HCT116 (cell line): ENCODE measurements around the gene TNNT2. TPM values are rescaled to one million over a fixed set of nuclear protein-coding genes. Genes with fewer than 3 reads are reported as not detected.

ENCODE experiments used
- ATAC-seq: fragments of 200-7000 bp; cut with Tn5 transposase; 2 replicates; pipeline ENCODE4 v1.9.1; 2020; ENCODE audit warnings: mild to moderate bottlenecking, moderate library complexity
- BruUV-seq: library from RNA; stranded (reverse); fragments of 400-500 nt; replicated peaks from 2 replicates; lab custom pipeline; 2021; lab: Mats Ljungman, UMichigan
- CTCF ChIA-PET: fragments of 300-600 bp; sonication (Branson Sonifier 250); formaldehyde crosslinking; loops from one replicate; lab custom pipeline; 2021; ENCODE audit warnings: antibody characterized with exemption; lab: Charles Lee
- POLR2A ChIA-PET: fragments of 300-600, 350-600 bp; sonication (Branson Sonifier 250); formaldehyde crosslinking; loops from one replicate; lab custom pipeline; 2021; ENCODE audit warnings: antibody characterized with exemption; lab: Charles Lee
- RAD21 ChIA-PET, 2 experiments: fragments of 300-600 bp; sonication (Branson Sonifier 250); formaldehyde crosslinking; loops; one replicate each; lab custom pipeline; 2023; ENCODE audit warnings: low total read pairs in 2 of 2; ENCODE audit not compliant: uncharacterized antibody in 2 of 2, unreplicated experiment in 2 of 2, low non-redundant PET in 1 of 2; lab: Charles Lee
- DNase-seq: peaks from one replicate; pipeline ENCODE4 v3.0.0-alpha.2; 2010; ENCODE audit warnings: low read depth, low spot score
- H2AFZ ChIP-seq: fragments of 200-600 bp; shearing (Covaris generic), sonication (generic); 2 replicates; pipeline ENCODE4 v1.6.1; 2017; ENCODE audit warnings: low read depth, mixed run types, mixed read lengths, antibody characterized with exemption, low read length; ENCODE audit not compliant: poor library complexity, severe bottlenecking
- H3K27ac ChIP-seq: 2 replicates; pipeline ENCODE4 v1.5.1; 2012; ENCODE audit warnings: low read depth, low read length
- H3K27me3 ChIP-seq: fragments of 200-600 bp; sonication (generic); 2 replicates; pipeline ENCODE4 v1.6.1; 2016; ENCODE audit warnings: mixed run types, low read length, mixed read lengths; ENCODE audit not compliant: insufficient read depth
- H3K36me3 ChIP-seq, 2 experiments: fragments of 200-500 bp in 1 of 2; fragments of 200-600 bp in 1 of 2; sonication (Bioruptor generic) in 1 of 2; sonication (generic) in 1 of 2; 2 replicates each; pipeline versions ENCODE4 v1.5.1 to v1.6.1; 2014 to 2016; ENCODE audit warnings: low read length in 2 of 2, inconsistent platforms in 1 of 2, mixed read lengths in 1 of 2, mixed run types in 1 of 2; ENCODE audit not compliant: insufficient read depth in 2 of 2, control insufficient read depth in 1 of 2
- H3K4me1 ChIP-seq, 2 experiments: fragments of 200-600 bp in 1 of 2; sonication (generic) in 1 of 2; 2 replicates each; pipeline versions ENCODE4 v1.5.1 to v1.6.1; 2012 to 2017; ENCODE audit warnings: low read length in 2 of 2, inconsistent platforms in 1 of 2, mild to moderate bottlenecking in 1 of 2, mixed read lengths in 1 of 2, mixed run types in 1 of 2, moderate library complexity in 1 of 2; ENCODE audit not compliant: insufficient read depth in 2 of 2, control insufficient read depth in 1 of 2
- H3K4me2 ChIP-seq: fragments of 200-600 bp; sonication (generic); 2 replicates; pipeline ENCODE4 v1.6.1; 2017; ENCODE audit warnings: mixed run types, low read length, mixed read lengths
- H3K4me3 ChIP-seq, 2 experiments: fragments of 200-600 bp in 1 of 2; sonication (generic) in 1 of 2; replicated peaks in 1 of 2; 2 replicates each; pipeline ENCODE4 v1.5.1; 2011 to 2016; ENCODE audit warnings: low read length in 2 of 2, control low read depth in 1 of 2, low read depth in 1 of 2, mild to moderate bottlenecking in 1 of 2, mixed read lengths in 1 of 2, mixed run types in 1 of 2
- H3K79me2 ChIP-seq: fragments of 200-600 bp; sonication (generic); 2 replicates; pipeline ENCODE4 v1.6.1; 2017; ENCODE audit warnings: mild to moderate bottlenecking, mixed run types, low read length, moderate library complexity, mixed read lengths; ENCODE audit not compliant: insufficient read depth
- H3K9ac ChIP-seq: fragments of 200-600 bp; sonication (generic); 2 replicates; pipeline ENCODE4 v1.6.1; 2016; ENCODE audit warnings: low read length, mixed read lengths
- H3K9me2 ChIP-seq: fragments of 200-600 bp; sonication (generic), shearing (Covaris generic); 2 replicates; pipeline ENCODE4 v1.6.1; 2017; ENCODE audit warnings: mixed run types, mild to moderate bottlenecking, moderate library complexity; ENCODE audit not compliant: insufficient read depth
- H3K9me3 ChIP-seq, 2 experiments: fragments of 200-500 bp in 1 of 2; fragments of 200-600 bp in 1 of 2; sonication (Bioruptor generic) in 1 of 2; sonication (generic) in 1 of 2; 2 replicates each; pipeline ENCODE4 v1.6.1; 2014 to 2017; ENCODE audit warnings: low read length in 2 of 2, mixed read lengths in 2 of 2, inconsistent platforms in 1 of 2, low read depth in 1 of 2, mild to moderate bottlenecking in 1 of 2, mixed run types in 1 of 2, moderate library complexity in 1 of 2; ENCODE audit not compliant: control insufficient read depth in 1 of 2, insufficient read depth in 1 of 2
- H4K20me1 ChIP-seq: fragments of 200-600 bp; sonication (generic), shearing (Covaris generic); 2 replicates; pipeline ENCODE4 v1.6.1; 2017; ENCODE audit warnings: mixed run types, mild to moderate bottlenecking, moderate library complexity; ENCODE audit not compliant: insufficient read depth
- CBX3 ChIP-seq: IDR thresholded peaks from 2 replicates; pipeline ENCODE4 v1.6.1; 2012; ENCODE audit warnings: low read depth
- CEBPB ChIP-seq: IDR thresholded peaks from 2 replicates; pipeline ENCODE4 v1.6.1; 2012; ENCODE audit warnings: low read depth
- EZH2phosphoT487 ChIP-seq: fragments of 200-600 bp; IDR thresholded peaks from 2 replicates; pipeline ENCODE4 v1.6.1; 2018; ENCODE audit warnings: antibody characterized with exemption, borderline replicate concordance
- MAX ChIP-seq: IDR thresholded peaks from 2 replicates; pipeline ENCODE4 v1.6.1; 2012
- RAD21 ChIP-seq: IDR thresholded peaks from 2 replicates; pipeline ENCODE4 v1.6.1; 2012; ENCODE audit warnings: low read depth, mild to moderate bottlenecking
- SIN3A ChIP-seq: IDR thresholded peaks from 2 replicates; pipeline ENCODE4 v1.6.1; 2012; ENCODE audit warnings: low read depth
- SRF ChIP-seq: IDR thresholded peaks from 2 replicates; pipeline ENCODE4 v1.6.1; 2012; ENCODE audit warnings: low read depth
- YY1 ChIP-seq: IDR thresholded peaks from 2 replicates; pipeline ENCODE4 v1.6.1; 2011; ENCODE audit warnings: low read length, low read depth, moderate library complexity, mild to moderate bottlenecking; ENCODE audit not compliant: insufficient replicate concordance; ENCODE audit errors: extremely low read depth
- ZBTB33 ChIP-seq: IDR thresholded peaks from 2 replicates; pipeline ENCODE4 v1.6.1; 2011; ENCODE audit warnings: mild to moderate bottlenecking, low read length, moderate library complexity; ENCODE audit not compliant: insufficient replicate concordance; ENCODE audit errors: extremely low read depth
- ZNF274 ChIP-seq: fragments of 200-500 bp; sonication (Bioruptor generic); IDR thresholded peaks from 2 replicates; pipeline ENCODE4 v1.6.1; 2014; ENCODE audit warnings: mild to moderate bottlenecking, low read depth, low read length, inconsistent platforms
- intact Hi-C: fragments of 100-400 bp; cut with micrococcal nuclease; formaldehyde crosslinking; loops from 2 replicates; pipeline ENCODE4 v1.10.0; 2022
- total RNA-seq: library from RNA; stranded (reverse); gene quantifications from one replicate; pipeline ENCODE4 v1.2.1, GENCODE V29; 2021; ENCODE audit not compliant: unreplicated experiment
- TF ChIP-seq, protein P1 (sequence below), 3 experiments: fragments of 200-600 bp in 1 of 3; sonication (generic) in 1 of 3; IDR thresholded peaks in 2 of 3; conservative IDR thresholded peaks in 1 of 3; 2 replicates each; pipeline ENCODE4 v1.5.1; 2012 to 2017; ENCODE audit warnings: low read depth in 2 of 3, low read length in 2 of 3, antibody characterized with exemption in 1 of 3, borderline replicate concordance in 1 of 3, control low read depth in 1 of 3, mild to moderate bottlenecking in 1 of 3, mixed read lengths in 1 of 3, mixed run types in 1 of 3, moderate library complexity in 1 of 3; ENCODE audit not compliant: insufficient read depth in 1 of 3
- TF ChIP-seq, protein P2 (sequence below): IDR thresholded peaks from 2 replicates; pipeline ENCODE4 v1.6.1; 2012; ENCODE audit warnings: low read depth

TNNT2 gene
- total RNA-seq, 1 experiment from 2014 or later = 2.0 TPM

- no peak for TF ChIP-seq EZH2phosphoT487
- TF ChIP-seq RAD21 = no peak
These were observed 22.6 kb downstream of the TNNT2 start (continued) for GRCh38 chr1:201354901-201355295.

DNA sequence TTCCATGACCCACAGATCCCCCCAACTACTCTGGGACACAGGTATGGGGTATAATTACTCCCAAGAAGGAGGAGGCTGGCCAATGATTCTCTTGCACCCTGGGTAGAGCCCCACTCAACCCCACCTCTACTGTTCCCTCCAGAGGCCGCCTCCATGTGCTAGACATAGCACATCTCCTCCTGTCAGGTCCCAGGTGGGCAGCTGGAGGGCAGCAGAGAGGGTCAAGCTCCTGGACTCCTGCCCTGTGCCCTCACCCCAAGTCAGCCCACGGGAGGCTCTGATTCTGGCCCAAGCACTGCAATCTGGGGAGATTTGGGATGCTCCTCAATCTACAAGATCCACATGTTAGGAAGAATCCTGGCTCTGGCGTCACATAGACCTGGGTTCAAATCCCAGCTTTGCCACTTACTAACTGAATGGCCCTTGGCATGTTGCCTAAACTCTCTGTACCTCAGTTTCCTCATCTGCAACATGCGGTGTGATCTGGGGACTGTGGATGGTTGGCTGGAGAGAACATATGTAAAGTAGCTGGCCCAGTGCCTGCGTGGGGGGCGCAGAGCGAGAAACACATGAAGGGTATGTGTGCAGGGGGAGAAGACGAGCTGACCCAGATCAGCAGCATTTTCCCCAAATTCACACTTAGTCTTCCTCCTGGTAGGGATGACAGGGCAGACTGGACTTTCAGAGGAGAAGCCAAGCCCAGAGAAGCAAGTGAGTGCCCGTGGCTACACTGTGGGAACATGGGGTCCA is 23.2 kb downstream of the TNNT2 start:
- H3K36me3 ChIP-seq = no peaks in the 10 kb centered on the region
- H3K4me2 ChIP-seq = no peak overlapping the region
- BruUV-seq = no TSS peak
- intact Hi-C loops = no loop called here
- ATAC-seq = no peak
- no peak overlapping the region for H3K4me3 ChIP-seq
- no peak for DNase-seq
- POLR2A ChIA-PET = no interaction called here
- no peak overlapping the region for H3K27ac ChIP-seq
- no peak overlapping the region for H2AFZ ChIP-seq
- H3K9me2 ChIP-seq = no peaks in the 10 kb centered on the region
- peaks cover 12% of the 10 kb centered on the region; the same call in 1 of the 2 replicates for H3K27me3 ChIP-seq
- TF ChIP-seq ZNF274 (no peak), SIN3A (no peak), SRF (no peak), CBX3 (no peak), CEBPB (no peak), ZBTB33 (no peak), RAD21 (no peak), MAX (no peak), YY1 (no peak)
- TF ChIP-seq, protein P1, sequence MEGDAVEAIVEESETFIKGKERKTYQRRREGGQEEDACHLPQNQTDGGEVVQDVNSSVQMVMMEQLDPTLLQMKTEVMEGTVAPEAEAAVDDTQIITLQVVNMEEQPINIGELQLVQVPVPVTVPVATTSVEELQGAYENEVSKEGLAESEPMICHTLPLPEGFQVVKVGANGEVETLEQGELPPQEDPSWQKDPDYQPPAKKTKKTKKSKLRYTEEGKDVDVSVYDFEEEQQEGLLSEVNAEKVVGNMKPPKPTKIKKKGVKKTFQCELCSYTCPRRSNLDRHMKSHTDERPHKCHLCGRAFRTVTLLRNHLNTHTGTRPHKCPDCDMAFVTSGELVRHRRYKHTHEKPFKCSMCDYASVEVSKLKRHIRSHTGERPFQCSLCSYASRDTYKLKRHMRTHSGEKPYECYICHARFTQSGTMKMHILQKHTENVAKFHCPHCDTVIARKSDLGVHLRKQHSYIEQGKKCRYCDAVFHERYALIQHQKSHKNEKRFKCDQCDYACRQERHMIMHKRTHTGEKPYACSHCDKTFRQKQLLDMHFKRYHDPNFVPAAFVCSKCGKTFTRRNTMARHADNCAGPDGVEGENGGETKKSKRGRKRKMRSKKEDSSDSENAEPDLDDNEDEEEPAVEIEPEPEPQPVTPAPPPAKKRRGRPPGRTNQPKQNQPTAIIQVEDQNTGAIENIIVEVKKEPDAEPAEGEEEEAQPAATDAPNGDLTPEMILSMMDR (IDR thresholded peaks at IDR 0.05 in 2 of 3, conservative IDR thresholded peaks at IDR 0.05 in 1 of 3; ENCODE audit: borderline replicate concordance in 1 of 3, insufficient read depth in 1 of 3, low read depth in 2 of 3, low read length in 2 of 3) = no peak
- TF ChIP-seq, protein P2, sequence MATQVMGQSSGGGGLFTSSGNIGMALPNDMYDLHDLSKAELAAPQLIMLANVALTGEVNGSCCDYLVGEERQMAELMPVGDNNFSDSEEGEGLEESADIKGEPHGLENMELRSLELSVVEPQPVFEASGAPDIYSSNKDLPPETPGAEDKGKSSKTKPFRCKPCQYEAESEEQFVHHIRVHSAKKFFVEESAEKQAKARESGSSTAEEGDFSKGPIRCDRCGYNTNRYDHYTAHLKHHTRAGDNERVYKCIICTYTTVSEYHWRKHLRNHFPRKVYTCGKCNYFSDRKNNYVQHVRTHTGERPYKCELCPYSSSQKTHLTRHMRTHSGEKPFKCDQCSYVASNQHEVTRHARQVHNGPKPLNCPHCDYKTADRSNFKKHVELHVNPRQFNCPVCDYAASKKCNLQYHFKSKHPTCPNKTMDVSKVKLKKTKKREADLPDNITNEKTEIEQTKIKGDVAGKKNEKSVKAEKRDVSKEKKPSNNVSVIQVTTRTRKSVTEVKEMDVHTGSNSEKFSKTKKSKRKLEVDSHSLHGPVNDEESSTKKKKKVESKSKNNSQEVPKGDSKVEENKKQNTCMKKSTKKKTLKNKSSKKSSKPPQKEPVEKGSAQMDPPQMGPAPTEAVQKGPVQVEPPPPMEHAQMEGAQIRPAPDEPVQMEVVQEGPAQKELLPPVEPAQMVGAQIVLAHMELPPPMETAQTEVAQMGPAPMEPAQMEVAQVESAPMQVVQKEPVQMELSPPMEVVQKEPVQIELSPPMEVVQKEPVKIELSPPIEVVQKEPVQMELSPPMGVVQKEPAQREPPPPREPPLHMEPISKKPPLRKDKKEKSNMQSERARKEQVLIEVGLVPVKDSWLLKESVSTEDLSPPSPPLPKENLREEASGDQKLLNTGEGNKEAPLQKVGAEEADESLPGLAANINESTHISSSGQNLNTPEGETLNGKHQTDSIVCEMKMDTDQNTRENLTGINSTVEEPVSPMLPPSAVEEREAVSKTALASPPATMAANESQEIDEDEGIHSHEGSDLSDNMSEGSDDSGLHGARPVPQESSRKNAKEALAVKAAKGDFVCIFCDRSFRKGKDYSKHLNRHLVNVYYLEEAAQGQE = no peak
- TF ChIP-seq, all 23 proteins: peak for 0
- Histone ChIP-seq H3K9me3 (no peaks in the 10 kb centered on the region), H3K4me1 (no peaks in the 10 kb centered on the region; a peak in 1 of 4 replicates), H4K20me1 (no peaks in the 10 kb centered on the region), H3K79me2 (no peaks in the 10 kb centered on the region), H3K9ac (no peak overlapping the region)
- ChIA-PET CTCF (no interaction called here), RAD21 (no interaction called here)
